GM12892 (cell line): ENCODE measurements around the gene PARP15.

Source experiments
- POLR2AphosphoS5 ChIP-seq: IDR thresholded peaks from 2 replicates; pipeline ENCODE4 v1.6.1; 2011; ENCODE audit warnings: low read depth, low read length, control low read depth
- TAF1 ChIP-seq: IDR thresholded peaks from 2 replicates; pipeline ENCODE4 v1.6.1; 2011; ENCODE audit warnings: low read depth, mild to moderate bottlenecking, control low read depth, low read length, borderline replicate concordance

DNA sequence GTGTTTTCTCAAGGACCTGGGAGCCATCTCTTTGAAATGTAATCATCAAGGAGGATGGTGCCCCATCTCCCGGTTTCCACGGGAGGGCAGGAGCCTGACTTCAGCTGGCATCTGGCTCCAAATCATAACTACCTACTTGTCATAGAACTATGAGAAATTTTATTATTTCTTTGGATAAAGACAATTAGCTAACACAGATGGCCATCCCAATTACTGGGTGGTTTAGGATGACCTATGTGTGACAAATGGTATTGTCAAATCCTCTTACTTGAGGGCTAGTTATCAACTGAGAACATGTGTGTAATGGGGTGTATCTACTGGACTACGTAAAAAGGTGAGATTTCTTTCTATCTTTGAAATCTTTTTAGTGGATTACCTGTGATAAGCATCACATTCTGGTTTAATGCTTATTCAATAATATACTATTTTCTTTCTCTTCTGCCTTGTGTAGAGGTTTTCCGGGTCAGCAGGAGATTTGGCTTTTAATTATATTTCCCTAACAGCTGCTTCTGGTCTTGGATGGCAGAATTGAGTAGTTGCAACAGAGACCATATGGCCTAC lies 87.9 kb downstream of the PARP15 start:
- no peak for TF ChIP-seq TAF1
- no peak for TF ChIP-seq POLR2AphosphoS5
